ENCODE results near the gene TCAF1.
"Not testable (repeated sequence)": the region's sequence is repeated elsewhere in the genome, so short reads cannot be mapped to it uniquely, and the experiment has no call there.

The TCAF1 gene

DNA sequence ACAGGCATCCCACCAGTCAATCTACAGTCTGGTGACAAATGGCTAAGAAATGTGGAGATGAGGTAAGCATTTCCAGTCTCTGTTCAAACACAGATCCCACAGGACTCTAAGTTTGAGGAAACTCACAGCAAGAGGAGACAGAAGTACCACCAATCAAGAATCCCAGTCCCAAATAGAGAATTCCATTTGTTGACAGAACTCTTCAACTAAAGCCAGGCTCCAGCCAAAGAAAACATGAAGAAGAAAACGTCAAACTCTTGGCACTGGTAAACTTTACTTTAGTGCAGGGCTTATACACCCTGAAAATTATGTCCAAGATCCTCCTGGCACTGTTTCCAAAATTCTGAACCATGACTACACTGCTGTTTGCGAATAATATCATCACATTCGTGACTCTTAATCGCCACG lies 95.3 kb downstream of the TCAF1 start:
- not testable (repeated sequence) for H3K4me1 ChIP-seq (ENCODE audit: control insufficient read depth, insufficient read depth, low read length, poor library complexity, severe bottlenecking)

More for the DNA sequence above, 95.3 kb downstream of the TCAF1 start:
- H3K4me3 ChIP-seq (ENCODE audit: insufficient read depth, low read depth, low read length, poor library complexity, severe bottlenecking); H3K9me3 ChIP-seq (ENCODE audit: control insufficient read depth, low read length); H3K27ac ChIP-seq (ENCODE audit: insufficient read depth, low read length, poor library complexity, severe bottlenecking); H3K36me3 ChIP-seq (ENCODE audit: control insufficient read depth, insufficient read depth, low read length); DNase-seq; H3K27me3 ChIP-seq (replicated peaks; ENCODE audit: control insufficient read depth, insufficient read depth, low read length, poor library complexity, severe bottlenecking): not testable (repeated sequence)

Measured in effector memory CD4-positive, alpha-beta T cell (primary cell).